Left cardiac atrium (tissue), 4 donors: ENCODE results near the gene C17orf100. TPM values are rescaled to one million over a fixed set of nuclear protein-coding genes. Genes with fewer than 3 reads are reported as not detected.
A peak's percentile ranks its signal among the peaks of the same experiment; 100 is the strongest.
"Not testable (repeated sequence)": the region's sequence is repeated elsewhere in the genome, so short reads cannot be mapped to it uniquely, and the experiment has no call there.

Experiments
- ATAC-seq, 2 donors: fragments of 200-7000 bp; cut with Tn5 transposase; one replicate each; pipeline ENCODE4 v1.9.1; 2020; ENCODE audit warnings: mild to moderate bottlenecking in 2 of 2, moderate library complexity in 2 of 2
- DNase-seq: peaks from one replicate; pipeline ENCODE4 v3.0.0-alpha.2; 2020
- intact Hi-C, 2 donors: fragments of 100-400 bp; cut with DNase I; formaldehyde crosslinking; loops; one replicate each; pipeline versions ENCODE4 v1.14.1 to v1.15.1; 2022 to 2023
- total RNA-seq, 2 donors: library from RNA; stranded (reverse); fragmentation: NEBNext Ultra II Directional; extraction: Animal tissue kit (Norgen Biotek cat#: 25700); gene quantifications; one replicate each; pipeline ENCODE4 v1.2.1, GENCODE V29; 2021
- donor health status: DM: no; HTN: yes; CAD: no.
- donor health status: DM: no; HTN: yes; CAD: no; lungs with severe emphysema.
- donor health status: DM: yes; HTN: yes; CAD: no.
- donor health status: Dilated cardiomyopathy.

The C17orf100 gene
- total RNA-seq, 2 donors from 2014 or later: 0.59 to 0.63 TPM

DNA sequence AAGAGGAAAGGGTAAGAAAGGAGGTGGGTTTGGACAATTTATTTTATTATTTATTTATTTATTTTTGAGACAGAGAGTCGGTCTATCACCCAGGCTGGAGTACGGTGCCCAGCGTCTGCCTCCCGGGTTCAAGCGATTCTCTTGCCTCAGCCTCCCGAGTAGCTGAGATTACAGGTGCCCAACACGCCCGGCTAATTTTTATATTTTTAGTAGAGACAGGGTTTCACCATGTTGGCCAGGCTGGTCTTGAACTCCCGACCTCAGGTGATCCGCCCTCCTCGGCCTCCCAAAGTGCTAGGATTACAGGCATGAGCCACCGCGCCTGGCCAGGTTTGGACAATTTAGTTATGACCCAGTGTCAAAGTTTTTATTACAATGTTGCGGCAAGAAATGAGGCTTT, 11.6 kb downstream of the C17orf100 start:
- intact Hi-C loops, ATAC-seq: not testable (repeated sequence)

GRCh38 chr17:6666077-6666521, 14.5 kb downstream of the C17orf100 start:
- intact Hi-C loops: loop anchor here in 1 of 2 donors (2.0 kb wide), 1 partner anchor 177 kb away; no protein-coding TSS in a partner anchor
- ATAC-seq: peak; percentile 88 to 94
- peak; percentile 67 for DNase-seq

More for the DNA sequence above, 11.6 kb downstream of the C17orf100 start:
- not testable (repeated sequence) for DNase-seq

DNA sequence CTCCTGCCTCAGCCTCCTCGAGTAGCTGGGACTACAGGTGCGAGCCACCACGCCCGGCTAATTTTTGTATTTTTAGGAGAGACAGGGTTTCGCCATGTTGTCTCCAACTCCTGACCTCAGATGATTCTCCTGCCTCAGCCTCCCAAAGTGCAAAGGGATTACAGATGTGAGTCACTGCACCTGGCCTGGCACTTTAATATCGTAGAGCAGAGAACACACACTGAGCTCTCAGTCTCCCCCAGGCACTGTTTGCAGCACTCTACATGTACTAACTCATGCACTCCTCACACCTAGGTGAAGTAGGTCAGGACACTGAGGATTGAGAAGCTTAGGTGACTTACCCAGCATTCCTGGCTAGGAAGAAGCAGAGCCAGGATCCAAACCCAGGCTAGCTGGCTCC, 15.0 kb downstream of the C17orf100 start:
- intact Hi-C loops: loop anchor here in 1 of 2 donors (2.0 kb wide), 1 partner anchor 176 kb away; no protein-coding TSS in a partner anchor
- ATAC-seq (no peak), DNase-seq (no peak)

DNA sequence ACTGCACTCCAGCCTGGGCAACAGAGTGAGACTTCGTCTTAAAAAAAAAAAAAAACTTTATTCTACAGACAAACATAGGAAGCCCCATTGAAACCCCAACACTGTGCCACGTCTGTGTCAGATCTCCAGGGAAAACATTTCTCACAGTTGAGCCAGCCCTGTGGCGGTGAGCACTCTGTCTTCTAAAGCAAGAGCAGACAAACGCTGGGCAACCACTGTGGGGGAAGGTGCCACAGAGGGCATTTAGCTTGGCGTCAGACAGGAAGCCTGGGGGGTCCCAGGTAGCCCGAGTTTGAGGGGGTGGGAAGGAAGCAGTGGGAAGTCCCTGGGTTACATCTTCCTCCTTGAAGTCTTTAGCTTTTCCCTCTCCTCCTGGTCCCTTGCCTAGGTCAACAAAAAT, 16.0 kb downstream of the C17orf100 start:
- intact Hi-C loops: loop anchor here in 1 of 2 donors (2.0 kb wide), 1 partner anchor 175 kb away; no protein-coding TSS in a partner anchor
- DNase-seq (no peak), ATAC-seq (no peak)

GRCh38 chr17:6668219-6668618, 16.7 kb downstream of the C17orf100 start:
- intact Hi-C loops: no loop called here
- DNase-seq: no peak
- ATAC-seq: no peak

DNA sequence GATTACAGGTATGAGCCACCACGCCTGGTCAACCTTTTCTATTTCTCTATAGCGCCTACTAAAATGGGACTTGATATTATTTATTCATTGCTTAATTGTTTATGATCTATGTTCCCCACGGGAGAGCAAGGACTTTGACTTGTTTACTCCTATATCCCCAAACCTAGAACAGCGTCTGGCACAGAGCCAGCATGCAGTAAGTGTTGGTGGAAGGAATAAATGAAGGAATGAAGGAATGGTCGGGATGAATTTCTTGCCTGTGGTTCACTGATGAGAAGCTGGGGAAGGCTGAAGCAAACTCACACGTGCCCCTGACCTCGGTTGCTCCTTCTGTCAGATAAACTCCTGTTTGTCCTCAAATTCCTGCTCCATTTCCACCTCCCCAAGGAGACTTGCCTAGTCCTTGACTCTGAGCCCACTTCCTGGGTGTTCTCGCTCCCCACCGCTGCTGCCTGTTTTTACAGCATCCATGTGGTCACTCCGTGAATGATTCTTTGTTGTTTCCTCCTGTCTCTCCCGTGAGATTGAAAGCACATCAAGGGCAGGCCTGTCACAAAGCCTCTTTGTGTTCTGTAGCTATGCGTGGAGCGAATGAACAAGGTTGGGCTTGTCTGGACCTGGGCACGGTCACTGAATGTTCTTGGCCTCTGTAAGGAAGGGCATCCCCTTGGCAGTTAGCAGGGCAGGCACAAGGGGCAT, 17.3 kb downstream of the C17orf100 start:
- DNase-seq (no peak), ATAC-seq (no peak)
- intact Hi-C loops: no loop called here

- ATAC-seq: no peak
- intact Hi-C loops: no loop called here
- no peak for DNase-seq
Observed at GRCh38 chr17:6669479-6670212, 18.1 kb downstream of the C17orf100 start.

DNA sequence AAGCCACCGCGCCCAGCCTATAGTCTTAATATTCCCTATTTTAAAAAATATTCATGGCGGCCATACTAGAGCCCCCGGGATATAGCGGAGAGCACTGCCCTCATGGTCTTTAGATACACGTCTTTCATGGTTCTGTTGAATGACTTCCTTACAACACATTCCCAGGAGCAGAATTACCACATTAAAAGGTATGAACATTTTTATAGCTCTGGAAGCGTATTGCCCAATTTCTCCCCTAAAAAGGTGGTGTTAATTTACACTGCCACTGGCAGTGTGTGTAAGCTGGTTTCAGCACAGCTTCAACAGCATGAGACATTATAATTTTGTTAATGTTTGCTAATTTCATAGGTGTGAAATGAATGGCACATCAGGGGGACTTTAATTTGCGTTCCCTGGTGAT, 19.0 kb downstream of the C17orf100 start:
- intact Hi-C loops: no loop called here
- DNase-seq (no peak), ATAC-seq (no peak)

GRCh38 chr17:6670999-6671398, 19.4 kb downstream of the C17orf100 start:
- ATAC-seq: no peak
- intact Hi-C loops: no loop called here
- DNase-seq: no peak

DNA sequence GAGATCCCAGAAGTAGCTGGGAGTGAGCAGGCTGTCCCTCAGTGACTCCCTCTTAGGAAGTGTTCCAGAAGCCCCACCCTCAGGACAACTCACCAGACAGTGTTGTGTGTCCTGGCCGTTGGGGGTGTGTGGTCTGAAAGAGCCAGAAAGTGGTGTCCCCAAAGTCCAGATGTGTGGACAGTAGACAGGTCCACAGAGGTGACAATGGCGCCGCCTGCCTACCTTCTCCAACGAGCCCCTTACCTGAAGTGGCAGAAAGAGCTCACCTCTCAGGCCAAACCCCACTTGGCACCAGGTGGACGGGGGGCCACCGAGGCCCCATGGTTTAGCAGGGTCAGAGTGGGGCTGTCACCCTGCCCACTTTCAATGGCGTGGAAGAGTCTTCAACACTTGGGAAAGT, 19.9 kb downstream of the C17orf100 start:
- no peak for DNase-seq
- ATAC-seq: no peak
- intact Hi-C loops: no loop called here

GRCh38 chr17:6674586-6674985, 23.0 kb downstream of the C17orf100 start:
- DNase-seq (no peak), ATAC-seq (no peak)
- intact Hi-C loops: no loop called here

GRCh38 chr17:6675201-6675825, 23.8 kb downstream of the C17orf100 start:
- DNase-seq (no peak), ATAC-seq (no peak)
- intact Hi-C loops: no loop called here

DNA sequence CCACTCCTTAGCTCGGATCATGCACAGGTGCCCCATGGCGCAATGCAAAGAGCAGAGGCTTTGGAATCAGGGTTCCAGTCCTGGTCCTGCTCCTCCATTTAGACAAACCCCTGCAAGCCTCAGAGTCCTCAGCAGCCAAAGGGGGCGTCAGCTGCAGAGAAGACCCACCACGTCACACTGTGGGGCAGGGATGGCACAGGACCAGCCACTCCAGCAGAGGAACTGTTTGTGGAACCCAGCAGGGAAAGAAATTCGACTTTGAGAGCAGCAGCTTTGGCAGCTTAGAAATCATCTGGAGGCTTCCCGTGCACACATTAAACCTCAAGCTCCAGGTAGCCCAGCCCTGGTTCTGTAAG, 25.2 kb downstream of the C17orf100 start:
- intact Hi-C loops: no loop called here
- DNase-seq: no peak
- ATAC-seq: no peak

- no peak for ATAC-seq
Observed at GRCh38 chr17:6677158-6677831, 25.7 kb downstream of the C17orf100 start.

GRCh38 chr17:6677946-6678345, 26.4 kb downstream of the C17orf100 start:
- ATAC-seq (no peak), DNase-seq (no peak)
- intact Hi-C loops: no loop called here

More at GRCh38 chr17:6677158-6677831, 25.7 kb downstream of the C17orf100 start:
- intact Hi-C loops: no loop called here
- DNase-seq: no peak

GRCh38 chr17:6679241-6679640, 27.7 kb downstream of the C17orf100 start:
- intact Hi-C loops: no loop called here
- DNase-seq (no peak), ATAC-seq (no peak)

- no peak for DNase-seq
- intact Hi-C loops: no loop called here
- ATAC-seq: no peak
Observed at GRCh38 chr17:6681176-6681575, 29.6 kb downstream of the C17orf100 start.

DNA sequence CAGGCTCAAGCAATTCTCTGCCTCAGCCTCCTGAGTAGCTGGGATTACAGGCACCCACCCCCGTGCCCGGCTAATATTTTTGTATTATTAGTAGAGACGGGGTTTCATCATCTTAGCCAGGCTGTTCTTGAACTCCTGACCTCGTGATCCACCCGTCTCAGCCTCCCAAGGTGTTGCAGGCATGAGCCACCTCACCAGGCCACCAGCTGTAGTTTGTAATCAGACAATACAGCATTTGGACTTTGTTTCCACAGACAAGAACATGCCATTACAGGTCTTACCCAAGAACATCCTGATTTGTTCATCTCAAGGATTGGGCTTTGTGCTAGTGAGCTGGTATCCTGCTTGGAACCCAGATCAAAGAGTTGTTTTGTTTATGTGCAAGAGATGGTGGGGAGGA, 30.1 kb downstream of the C17orf100 start:
- ATAC-seq (no peak), DNase-seq (no peak)
- intact Hi-C loops: no loop called here

DNA sequence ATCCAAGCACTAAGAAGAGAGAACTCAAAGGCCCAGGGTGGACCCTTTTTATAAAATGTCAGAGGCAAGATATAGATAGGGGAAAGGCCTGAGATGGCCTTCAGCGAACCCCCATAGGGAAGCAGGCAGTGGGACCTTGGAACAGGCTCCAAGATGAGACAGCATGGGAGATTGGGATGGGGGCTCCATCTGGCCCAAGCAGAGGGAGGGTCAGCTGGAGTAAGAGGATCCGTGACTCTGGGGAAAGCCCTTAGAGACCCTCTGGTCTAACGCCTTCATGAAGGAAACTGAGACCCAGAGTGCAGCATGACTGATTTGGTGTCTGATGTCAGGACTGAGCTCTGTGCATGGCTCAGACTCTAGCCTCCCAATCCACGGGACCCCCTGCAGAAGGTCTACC, 30.8 kb downstream of the C17orf100 start:
- intact Hi-C loops: no loop called here
- DNase-seq (no peak), ATAC-seq (no peak)
